ENCODE data around the gene LMO7. TPM values are rescaled to one million over a fixed set of nuclear protein-coding genes. Genes with fewer than 3 reads are reported as not detected.
A peak's percentile ranks its signal among the peaks of the same experiment; 100 is the strongest.

LMO7 gene
- total and polyA plus RNA-seq, 2 experiments from 2014 or later = 47.2 to 105 TPM

- Histone ChIP-seq H2AFZ (no peak overlapping the region), H3K4me2 (peak overlapping the region; percentile 30), H3K4me1 (ENCODE audit: insufficient read depth) (peaks cover 3% of the 10 kb centered on the region), H3K27ac (no peak overlapping the region), H3K4me3 (no peak overlapping the region), H3K79me2 (no peaks in the 10 kb centered on the region), H3K9me2 (replicated peaks; ENCODE audit: insufficient read depth) (no peaks in the 10 kb centered on the region), H3K9me3 (ENCODE audit: low read depth) (no peaks in the 10 kb centered on the region), H3K27me3 (no peaks in the 10 kb centered on the region), H3K36me3 (replicated peaks; ENCODE audit: insufficient read depth, low read depth) (no peaks in the 10 kb centered on the region), H4K20me1 (ENCODE audit: insufficient read depth, poor library complexity, severe bottlenecking) (no peaks in the 10 kb centered on the region)
- peak; percentile 74 for DNase-seq (ENCODE audit: low spot score)
- TF ChIP-seq CTCF (IDR thresholded peaks at IDR 0.05; ENCODE audit: poor library complexity) (peak; percentile 94), EZH2phosphoT487 (IDR thresholded peaks at IDR 0.05; ENCODE audit: low read depth, severe bottlenecking, unreplicated experiment) (no peak), EZH2 (IDR thresholded peaks at IDR 0.05; ENCODE audit: borderline replicate concordance) (no peak)
- WGBS (ENCODE audit: low lambda C conversion rate, missing lambda C conversion rate) = 21% methylated on average over 11 of the region's 11 CpGs
These were observed 240.3 kb downstream of the LMO7 start for GRCh38 chr13:75876142-75877050.

- Histone ChIP-seq H3K4me1 (ENCODE audit: insufficient read depth) (peaks cover 3% of the 10 kb centered on the region), H3K9me3 (ENCODE audit: low read depth) (no peaks in the 10 kb centered on the region), H3K27ac (no peak overlapping the region), H3K36me3 (replicated peaks; ENCODE audit: insufficient read depth, low read depth) (no peaks in the 10 kb centered on the region), H3K4me3 (no peak overlapping the region), H3K9me2 (replicated peaks; ENCODE audit: insufficient read depth) (no peaks in the 10 kb centered on the region), H3K27me3 (no peaks in the 10 kb centered on the region), H2AFZ (no peak overlapping the region), H4K20me1 (ENCODE audit: insufficient read depth, poor library complexity, severe bottlenecking) (no peaks in the 10 kb centered on the region), H3K79me2 (no peaks in the 10 kb centered on the region), H3K4me2 (no peak overlapping the region)
- WGBS (ENCODE audit: low lambda C conversion rate, missing lambda C conversion rate) = 73% methylated on average over 3 of the region's 3 CpGs
- no peak for DNase-seq (ENCODE audit: low spot score)
- TF ChIP-seq EZH2phosphoT487 (IDR thresholded peaks at IDR 0.05; ENCODE audit: low read depth, severe bottlenecking, unreplicated experiment) (no peak), EZH2 (IDR thresholded peaks at IDR 0.05; ENCODE audit: borderline replicate concordance) (no peak), CTCF (IDR thresholded peaks at IDR 0.05; ENCODE audit: poor library complexity) (no peak)
These were observed 240.9 kb downstream of the LMO7 start for GRCh38 chr13:75877071-75877470.

- WGBS (ENCODE audit: low lambda C conversion rate, missing lambda C conversion rate) = 95% methylated on average over 4 of the region's 4 CpGs
- H4K20me1 ChIP-seq (ENCODE audit: insufficient read depth, poor library complexity, severe bottlenecking) = no peaks in the 10 kb centered on the region
- H3K4me3 ChIP-seq = no peak overlapping the region
- H3K9me2 ChIP-seq (replicated peaks; ENCODE audit: insufficient read depth) = no peaks in the 10 kb centered on the region
- no peak for DNase-seq (ENCODE audit: low spot score)
- no peaks in the 10 kb centered on the region for H3K27me3 ChIP-seq
- TF ChIP-seq EZH2phosphoT487 (IDR thresholded peaks at IDR 0.05; ENCODE audit: low read depth, severe bottlenecking, unreplicated experiment) (no peak), CTCF (IDR thresholded peaks at IDR 0.05; ENCODE audit: poor library complexity) (no peak), EZH2 (IDR thresholded peaks at IDR 0.05; ENCODE audit: borderline replicate concordance) (no peak)
- no peaks in the 10 kb centered on the region for H3K79me2 ChIP-seq
- no peaks in the 10 kb centered on the region for H3K9me3 ChIP-seq (ENCODE audit: low read depth)
- no peaks in the 10 kb centered on the region for H3K36me3 ChIP-seq (replicated peaks; ENCODE audit: insufficient read depth, low read depth)
- H3K27ac ChIP-seq = no peak overlapping the region
- no peak overlapping the region for H2AFZ ChIP-seq
- no peak overlapping the region for H3K4me2 ChIP-seq
- H3K4me1 ChIP-seq (ENCODE audit: insufficient read depth) = peaks cover 3% of the 10 kb centered on the region
These were observed 243.5 kb downstream of the LMO7 start for GRCh38 chr13:75879656-75880055.
